ENCODE data around the gene CTNNA3.

GRCh38 chr10:65968437-65968836 lies 1727.6 kb downstream of the CTNNA3 start:
- TF ChIP-seq, protein P1, sequence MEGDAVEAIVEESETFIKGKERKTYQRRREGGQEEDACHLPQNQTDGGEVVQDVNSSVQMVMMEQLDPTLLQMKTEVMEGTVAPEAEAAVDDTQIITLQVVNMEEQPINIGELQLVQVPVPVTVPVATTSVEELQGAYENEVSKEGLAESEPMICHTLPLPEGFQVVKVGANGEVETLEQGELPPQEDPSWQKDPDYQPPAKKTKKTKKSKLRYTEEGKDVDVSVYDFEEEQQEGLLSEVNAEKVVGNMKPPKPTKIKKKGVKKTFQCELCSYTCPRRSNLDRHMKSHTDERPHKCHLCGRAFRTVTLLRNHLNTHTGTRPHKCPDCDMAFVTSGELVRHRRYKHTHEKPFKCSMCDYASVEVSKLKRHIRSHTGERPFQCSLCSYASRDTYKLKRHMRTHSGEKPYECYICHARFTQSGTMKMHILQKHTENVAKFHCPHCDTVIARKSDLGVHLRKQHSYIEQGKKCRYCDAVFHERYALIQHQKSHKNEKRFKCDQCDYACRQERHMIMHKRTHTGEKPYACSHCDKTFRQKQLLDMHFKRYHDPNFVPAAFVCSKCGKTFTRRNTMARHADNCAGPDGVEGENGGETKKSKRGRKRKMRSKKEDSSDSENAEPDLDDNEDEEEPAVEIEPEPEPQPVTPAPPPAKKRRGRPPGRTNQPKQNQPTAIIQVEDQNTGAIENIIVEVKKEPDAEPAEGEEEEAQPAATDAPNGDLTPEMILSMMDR (IDR thresholded peaks at IDR 0.05; ENCODE audit: insufficient read depth, low read length, poor library complexity, severe bottlenecking): no peak
- TF ChIP-seq EZH2phosphoT487 (conservative IDR thresholded peaks at IDR 0.05; ENCODE audit: low read length): no peak
